ENCODE data around the gene MS4A18.

The MS4A18 gene

GRCh38 chr11:60783911-60784310 is 59.4 kb downstream of the MS4A18 start:
- no peak overlapping the region for H3K4me3 ChIP-seq (ENCODE audit: insufficient read depth, low read depth, low read length)
- H3K4me1 ChIP-seq (ENCODE audit: control insufficient read depth, insufficient read depth, low read length), result no peaks in the 10 kb centered on the region
- no peaks in the 10 kb centered on the region for H3K27me3 ChIP-seq (ENCODE audit: control insufficient read depth, insufficient read depth, low read length, poor library complexity, severe bottlenecking)
- no peaks in the 10 kb centered on the region for H3K36me3 ChIP-seq (ENCODE audit: control insufficient read depth, insufficient read depth, low read length)
- 96% methylated on average over 7 of the region's 7 CpGs for WGBS, 2 experiments
- H3K9me3 ChIP-seq (ENCODE audit: control insufficient read depth, low read length), result no peaks in the 10 kb centered on the region
- H3K27ac ChIP-seq (ENCODE audit: insufficient read depth, low read depth, low read length, poor library complexity, severe bottlenecking), result no peak overlapping the region

- WGBS, 2 experiments, result 90 to 91% methylated on average over 9 of the region's 9 CpGs
- H3K4me3 ChIP-seq (ENCODE audit: insufficient read depth, low read depth, low read length), result no peak within 1 kb of the TSS
- no peaks in the 10 kb centered on the region for H3K36me3 ChIP-seq (ENCODE audit: control insufficient read depth, insufficient read depth, low read length)
- no peaks in the 10 kb centered on the region for H3K27me3 ChIP-seq (ENCODE audit: control insufficient read depth, insufficient read depth, low read length, poor library complexity, severe bottlenecking)
- H3K4me1 ChIP-seq (ENCODE audit: control insufficient read depth, insufficient read depth, low read length), result no peaks in the 10 kb centered on the region
- H3K9me3 ChIP-seq (ENCODE audit: control insufficient read depth, low read length), result no peaks in the 10 kb centered on the region
- H3K27ac ChIP-seq (ENCODE audit: insufficient read depth, low read depth, low read length, poor library complexity, severe bottlenecking), result no peak within 1 kb of the TSS
Measured at GRCh38 chr11:60785136-60785535, 60.6 kb downstream of the MS4A18 start, which contains the start of gene MS4A10. TSS of gene MS4A10 (plus strand) at chr11:60785333. CDS start at chr11:60790336, 5,003 bp downstream.

- Histone ChIP-seq H3K4me3 (ENCODE audit: insufficient read depth, low read depth, low read length) (no peak overlapping the region), H3K27ac (ENCODE audit: insufficient read depth, low read depth, low read length, poor library complexity, severe bottlenecking) (no peak overlapping the region), H3K9me3 (ENCODE audit: control insufficient read depth, low read length) (no peaks in the 10 kb centered on the region), H3K27me3 (ENCODE audit: control insufficient read depth, insufficient read depth, low read length, poor library complexity, severe bottlenecking) (no peaks in the 10 kb centered on the region), H3K4me1 (ENCODE audit: control insufficient read depth, insufficient read depth, low read length) (no peaks in the 10 kb centered on the region), H3K36me3 (ENCODE audit: control insufficient read depth, insufficient read depth, low read length) (no peaks in the 10 kb centered on the region)
- WGBS, 2 experiments, result 76 to 82% methylated on average over 8 of the region's 8 CpGs
Measured at GRCh38 chr11:60785806-60786361, 61.4 kb downstream of the MS4A18 start.

GRCh38 chr11:60786811-60787567 is 62.5 kb downstream of the MS4A18 start:
- Histone ChIP-seq H3K4me3 (ENCODE audit: insufficient read depth, low read depth, low read length) (no peak overlapping the region), H3K36me3 (ENCODE audit: control insufficient read depth, insufficient read depth, low read length) (no peaks in the 10 kb centered on the region), H3K4me1 (ENCODE audit: control insufficient read depth, insufficient read depth, low read length) (no peaks in the 10 kb centered on the region), H3K27me3 (ENCODE audit: control insufficient read depth, insufficient read depth, low read length, poor library complexity, severe bottlenecking) (no peaks in the 10 kb centered on the region), H3K27ac (ENCODE audit: insufficient read depth, low read depth, low read length, poor library complexity, severe bottlenecking) (no peak overlapping the region), H3K9me3 (ENCODE audit: control insufficient read depth, low read length) (no peaks in the 10 kb centered on the region)
- WGBS, 2 experiments, result 91 to 94% methylated on average over 13 to 15 of the region's 15 CpGs

- Histone ChIP-seq H3K4me1 (ENCODE audit: control insufficient read depth, insufficient read depth, low read length) (no peaks in the 10 kb centered on the region), H3K36me3 (ENCODE audit: control insufficient read depth, insufficient read depth, low read length) (no peaks in the 10 kb centered on the region), H3K27me3 (ENCODE audit: control insufficient read depth, insufficient read depth, low read length, poor library complexity, severe bottlenecking) (no peaks in the 10 kb centered on the region), H3K4me3 (ENCODE audit: insufficient read depth, low read depth, low read length) (no peak overlapping the region), H3K27ac (ENCODE audit: insufficient read depth, low read depth, low read length, poor library complexity, severe bottlenecking) (no peak overlapping the region), H3K9me3 (ENCODE audit: control insufficient read depth, low read length) (no peaks in the 10 kb centered on the region)
- 94% methylated on average over 7 of the region's 7 CpGs for WGBS, 2 experiments
Measured at GRCh38 chr11:60788401-60789125, 64.0 kb downstream of the MS4A18 start.

- H3K4me1 ChIP-seq (ENCODE audit: control insufficient read depth, insufficient read depth, low read length), result no peaks in the 10 kb centered on the region
- H3K9me3 ChIP-seq (ENCODE audit: control insufficient read depth, low read length), result no peaks in the 10 kb centered on the region
- no peak overlapping the region for H3K27ac ChIP-seq (ENCODE audit: insufficient read depth, low read depth, low read length, poor library complexity, severe bottlenecking)
- no peak overlapping the region for H3K4me3 ChIP-seq (ENCODE audit: insufficient read depth, low read depth, low read length)
- WGBS, 2 experiments, result 87 to 92% methylated on average over 3 of the region's 3 CpGs
- no peaks in the 10 kb centered on the region for H3K36me3 ChIP-seq (ENCODE audit: control insufficient read depth, insufficient read depth, low read length)
- no peaks in the 10 kb centered on the region for H3K27me3 ChIP-seq (ENCODE audit: control insufficient read depth, insufficient read depth, low read length, poor library complexity, severe bottlenecking)
Measured at GRCh38 chr11:60790726-60791125, 66.2 kb downstream of the MS4A18 start.

GRCh38 chr11:60791153-60791933 is 66.8 kb downstream of the MS4A18 start:
- Histone ChIP-seq H3K27ac (ENCODE audit: insufficient read depth, low read depth, low read length, poor library complexity, severe bottlenecking) (no peak overlapping the region), H3K27me3 (ENCODE audit: control insufficient read depth, insufficient read depth, low read length, poor library complexity, severe bottlenecking) (no peaks in the 10 kb centered on the region), H3K36me3 (ENCODE audit: control insufficient read depth, insufficient read depth, low read length) (no peaks in the 10 kb centered on the region), H3K9me3 (ENCODE audit: control insufficient read depth, low read length) (no peaks in the 10 kb centered on the region), H3K4me3 (ENCODE audit: insufficient read depth, low read depth, low read length) (no peak overlapping the region), H3K4me1 (ENCODE audit: control insufficient read depth, insufficient read depth, low read length) (no peaks in the 10 kb centered on the region)
- WGBS, 2 experiments, result 89 to 93% methylated on average over 4 of the region's 4 CpGs

GRCh38 chr11:60792521-60792920 is 68.0 kb downstream of the MS4A18 start:
- H3K27me3 ChIP-seq (ENCODE audit: control insufficient read depth, insufficient read depth, low read length, poor library complexity, severe bottlenecking), result no peaks in the 10 kb centered on the region
- H3K9me3 ChIP-seq (ENCODE audit: control insufficient read depth, low read length), result no peaks in the 10 kb centered on the region
- H3K4me1 ChIP-seq (ENCODE audit: control insufficient read depth, insufficient read depth, low read length), result no peaks in the 10 kb centered on the region
- no peak overlapping the region for H3K27ac ChIP-seq (ENCODE audit: insufficient read depth, low read depth, low read length, poor library complexity, severe bottlenecking)
- WGBS, 2 experiments, result 78 to 80% methylated on average over 3 of the region's 3 CpGs
- H3K36me3 ChIP-seq (ENCODE audit: control insufficient read depth, insufficient read depth, low read length), result no peaks in the 10 kb centered on the region
- no peak overlapping the region for H3K4me3 ChIP-seq (ENCODE audit: insufficient read depth, low read depth, low read length)

All from ectodermal cell (in vitro differentiated cells).